ENCODE results near the gene RASSF7.

The RASSF7 gene

DNA sequence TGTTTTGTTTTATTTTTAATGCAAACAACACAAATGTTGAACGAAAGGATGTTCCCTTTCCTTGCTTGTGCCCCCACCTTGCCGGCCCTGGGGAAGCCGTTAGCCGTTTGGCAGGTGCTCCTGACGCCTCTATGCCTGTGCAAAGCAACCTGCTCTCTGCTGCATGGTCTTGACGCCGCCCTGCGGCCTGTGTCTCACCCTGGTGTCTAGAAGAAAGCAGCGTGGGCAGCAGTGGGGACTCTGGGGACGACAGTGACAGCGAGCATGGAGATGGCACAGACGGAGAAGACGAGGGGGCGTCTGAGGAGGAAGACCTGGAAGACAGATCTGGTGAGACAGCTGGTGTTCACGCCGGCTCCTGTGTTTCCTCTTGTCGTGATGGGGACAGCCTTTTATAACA is 21.0 kb downstream of the RASSF7 start:
- peak in 1 of 51 donors; percentile 69 for DNase-seq

DNA sequence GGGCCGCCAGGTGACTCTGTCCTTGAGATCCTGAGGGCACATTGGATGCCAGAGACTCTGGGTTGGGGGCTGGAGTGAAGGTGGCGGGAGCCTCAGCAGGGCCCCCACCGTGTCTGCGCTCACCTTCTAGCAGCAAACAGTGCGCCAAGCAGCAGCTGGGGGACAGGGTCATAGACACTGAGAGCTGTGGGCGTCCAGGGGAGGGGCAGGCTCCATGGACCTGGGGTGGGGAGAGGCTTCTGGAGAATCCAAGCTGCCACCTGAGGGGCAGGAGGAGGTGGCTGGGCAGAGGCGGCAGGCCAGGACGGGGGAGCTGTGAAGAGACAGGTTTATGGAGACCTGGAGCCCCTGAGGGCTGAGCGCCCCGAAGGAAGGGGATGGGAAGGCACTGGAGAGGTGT is 23.5 kb downstream of the RASSF7 start:
- DNase-seq: no peak

DNA sequence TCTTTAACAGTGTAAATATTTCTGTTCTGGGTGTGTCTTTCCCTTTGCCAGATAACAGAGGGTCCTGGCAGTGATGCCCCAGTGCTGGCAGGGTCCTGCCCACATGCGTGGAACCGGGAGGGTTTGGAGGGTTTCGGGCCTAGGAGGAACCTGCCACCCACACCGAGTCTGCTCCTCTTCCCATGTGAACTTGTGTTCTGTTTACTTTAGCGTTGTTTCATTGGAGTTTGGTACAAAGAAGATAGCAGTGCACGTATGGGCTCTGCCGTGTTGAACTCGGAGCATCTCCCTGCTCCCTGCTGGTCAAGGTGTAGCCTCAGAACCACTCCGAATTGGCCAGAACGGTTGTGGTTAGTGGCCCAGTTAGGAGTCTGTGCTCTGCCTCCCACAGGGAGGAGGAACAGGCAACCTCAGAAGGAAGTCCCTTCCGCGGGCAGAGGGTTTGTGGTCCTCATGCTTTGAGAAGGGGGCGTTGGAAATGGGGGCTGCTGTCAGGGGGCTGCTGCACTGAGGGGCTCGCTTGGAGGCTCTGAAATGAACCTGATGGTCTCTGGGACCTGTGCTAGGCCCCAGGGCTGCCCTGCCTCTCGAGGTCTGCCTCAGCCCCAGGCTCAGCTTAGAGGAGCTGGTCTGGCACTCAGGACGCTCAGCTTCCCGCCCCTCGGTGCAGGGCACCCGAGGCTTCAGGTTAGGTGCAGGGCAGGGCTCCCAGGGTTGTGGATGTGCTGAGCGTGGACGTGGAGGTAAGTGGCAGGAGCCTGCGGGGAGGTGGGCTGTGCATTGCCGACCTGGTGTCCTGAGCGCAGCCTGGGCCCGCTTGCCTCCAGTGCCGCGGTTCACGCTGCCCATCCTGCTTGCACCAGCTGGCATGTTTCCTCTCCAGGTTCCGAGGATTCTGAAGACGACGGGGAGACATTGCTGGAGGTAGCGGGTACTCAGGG is 25.9 kb downstream of the RASSF7 start:
- no peak for DNase-seq

DNA sequence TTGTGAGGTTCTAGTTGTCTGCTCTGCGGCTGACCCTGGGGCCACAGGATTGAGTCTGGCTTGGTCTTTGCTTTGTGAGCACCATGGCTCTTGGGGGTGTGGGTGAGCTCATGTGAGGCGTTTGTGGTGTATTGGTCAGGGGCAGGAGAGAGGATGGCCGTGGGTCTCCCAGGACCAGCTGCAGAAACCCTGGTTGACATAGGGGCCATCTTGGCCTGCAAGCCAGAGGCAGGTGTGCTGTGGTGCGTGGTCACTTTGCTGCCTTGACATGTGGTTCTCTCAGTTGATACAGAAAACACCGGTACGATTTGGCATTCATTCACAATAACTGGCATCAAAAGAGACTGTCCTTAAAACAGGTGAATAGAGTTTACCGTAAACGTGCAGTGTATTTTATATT is 26.8 kb downstream of the RASSF7 start:
- DNase-seq: no peak

DNA sequence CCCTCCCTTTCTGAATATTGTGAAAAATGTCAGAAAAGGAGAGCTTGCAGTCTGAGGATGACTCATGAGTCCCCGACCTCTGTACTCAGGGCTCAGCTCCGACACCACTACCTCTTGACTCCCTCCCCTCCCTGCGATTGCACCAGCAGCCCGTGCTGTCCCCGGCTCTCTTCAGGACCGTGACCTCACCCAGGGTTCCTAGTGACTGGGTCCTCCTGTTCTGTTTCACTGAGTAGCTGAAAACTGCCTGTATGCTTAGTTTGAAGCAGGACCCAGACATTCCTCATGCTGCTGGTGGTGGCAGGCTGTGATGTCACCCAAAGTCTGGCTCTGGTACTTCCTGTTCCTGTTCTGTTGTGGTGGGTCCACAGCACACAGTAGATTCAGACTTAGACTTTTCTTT is 27.2 kb downstream of the RASSF7 start:
- DNase-seq: peak in 4 of 51 donors; percentile 14 to 43 (median 32)

DNA sequence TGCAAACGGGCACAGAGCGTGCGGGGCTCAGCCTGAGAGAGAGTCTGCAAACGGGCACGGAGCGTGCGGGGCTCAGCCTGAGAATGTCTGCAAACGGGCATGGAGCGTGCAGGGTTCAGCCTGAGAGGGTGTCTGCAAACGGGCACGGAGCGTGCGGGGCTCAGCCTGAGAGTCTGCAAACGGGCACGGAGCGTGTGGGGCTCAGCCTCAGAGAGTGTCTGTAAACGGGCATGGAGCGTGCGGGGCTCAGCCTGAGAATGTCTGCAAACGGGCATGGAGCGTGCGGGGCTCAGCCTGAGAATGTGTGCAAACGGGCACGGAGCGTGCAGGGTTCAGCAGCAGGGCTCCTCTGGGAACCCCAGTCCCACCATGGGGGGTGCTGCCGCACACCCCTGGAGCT is 29.0 kb downstream of the RASSF7 start:
- no peak for DNase-seq

DNA sequence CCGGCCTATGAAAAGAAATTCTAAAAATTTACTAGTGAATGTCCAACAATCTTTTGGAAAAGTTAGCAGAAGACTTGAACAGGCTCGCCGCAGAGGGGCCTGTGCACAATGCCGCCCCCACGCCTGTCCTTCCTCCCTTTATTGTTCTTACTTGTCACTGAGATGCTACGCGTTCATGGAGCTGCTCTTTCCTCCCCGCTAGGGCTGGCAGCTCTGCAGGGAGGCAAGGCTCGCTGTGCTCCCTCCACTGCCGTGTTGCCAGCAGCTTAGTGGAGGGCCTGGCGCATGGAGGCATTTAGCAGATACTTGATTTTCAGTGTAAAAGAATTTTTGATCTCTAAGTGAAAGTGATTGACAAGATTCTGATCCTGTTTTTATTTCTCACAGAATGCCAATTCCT is 30.2 kb downstream of the RASSF7 start:
- DNase-seq: no peak

DNA sequence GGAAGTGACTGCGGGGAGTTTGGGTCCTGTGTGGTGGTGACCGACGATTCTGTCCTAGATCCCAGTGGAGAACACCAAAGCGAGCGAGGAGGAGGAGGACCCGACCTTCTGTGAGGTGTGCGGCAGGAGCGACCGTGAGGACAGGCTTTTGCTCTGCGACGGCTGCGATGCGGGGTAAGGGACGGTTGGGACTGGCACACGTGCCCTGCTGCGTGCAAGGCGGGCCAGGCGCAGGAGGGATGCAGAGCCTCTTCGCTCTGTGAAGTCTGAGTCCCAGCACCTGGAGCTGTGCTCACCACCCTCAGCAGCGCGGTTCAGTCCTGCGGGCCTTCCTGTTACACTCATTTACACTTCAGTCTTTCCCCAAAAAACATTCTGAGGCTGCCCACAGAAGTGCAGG is 31.7 kb downstream of the RASSF7 start:
- no peak for DNase-seq

DNA sequence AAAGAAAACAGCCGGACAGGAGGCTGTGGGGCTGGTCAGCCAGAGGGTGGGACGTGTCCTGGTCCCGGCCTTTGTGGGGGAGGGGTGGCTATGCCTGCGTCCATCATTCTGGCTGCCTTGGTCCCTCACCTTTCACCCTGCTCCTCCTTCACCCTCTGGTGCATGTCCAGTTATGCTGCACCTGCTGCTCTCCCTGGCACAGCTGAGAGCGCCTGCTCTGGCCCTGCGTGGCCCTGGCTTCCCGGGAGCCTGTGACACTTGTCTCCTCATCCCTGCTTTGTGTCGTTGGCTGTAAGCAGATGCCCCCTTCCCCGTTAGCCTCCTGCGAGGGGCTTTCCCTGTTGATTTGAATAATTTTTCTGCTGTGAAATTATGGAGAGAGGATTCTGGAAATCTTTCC is 32.1 kb downstream of the RASSF7 start:
- no peak for DNase-seq

DNA sequence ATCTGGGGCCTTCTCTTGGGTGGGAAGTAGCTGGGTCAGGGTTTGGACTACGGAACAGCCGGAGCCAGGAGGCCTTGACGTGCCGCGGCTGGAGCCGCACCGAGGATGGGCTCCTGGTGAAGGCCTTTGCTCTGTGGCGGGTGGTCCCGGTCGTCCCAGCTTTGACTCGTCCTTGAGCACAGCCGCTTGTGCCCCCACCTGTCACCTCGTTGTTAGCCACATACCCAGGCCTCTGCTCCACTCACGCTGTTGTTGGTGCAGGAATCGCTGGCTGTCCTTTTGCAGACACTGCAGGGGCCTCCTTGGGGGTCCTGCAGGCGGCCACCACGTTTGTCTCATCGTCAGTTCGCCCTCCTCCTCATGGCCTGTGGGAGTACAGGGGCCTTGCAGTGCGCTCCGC is 32.6 kb downstream of the RASSF7 start:
- no peak for DNase-seq

DNA sequence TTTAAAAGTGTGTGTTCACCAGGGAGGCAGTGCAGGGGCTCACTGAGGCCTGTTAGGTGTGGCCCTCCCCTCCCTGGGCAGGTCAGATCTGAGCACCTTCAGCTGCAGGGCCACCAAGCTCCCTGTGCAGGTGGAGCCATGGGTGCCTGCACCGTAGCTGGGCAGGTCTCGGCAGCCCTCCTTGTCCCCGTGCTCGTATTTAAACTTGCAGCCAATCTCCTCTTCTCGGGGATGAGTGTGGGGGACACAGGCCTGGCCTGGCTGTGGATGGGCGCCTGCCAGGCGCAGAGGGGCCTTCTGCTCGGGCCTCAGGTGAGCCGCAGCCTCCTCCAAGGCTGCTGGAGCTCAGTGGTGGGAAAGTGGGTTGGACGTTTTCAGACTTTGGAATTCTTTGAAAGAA is 34.6 kb downstream of the RASSF7 start:
- DNase-seq: no peak

DNA sequence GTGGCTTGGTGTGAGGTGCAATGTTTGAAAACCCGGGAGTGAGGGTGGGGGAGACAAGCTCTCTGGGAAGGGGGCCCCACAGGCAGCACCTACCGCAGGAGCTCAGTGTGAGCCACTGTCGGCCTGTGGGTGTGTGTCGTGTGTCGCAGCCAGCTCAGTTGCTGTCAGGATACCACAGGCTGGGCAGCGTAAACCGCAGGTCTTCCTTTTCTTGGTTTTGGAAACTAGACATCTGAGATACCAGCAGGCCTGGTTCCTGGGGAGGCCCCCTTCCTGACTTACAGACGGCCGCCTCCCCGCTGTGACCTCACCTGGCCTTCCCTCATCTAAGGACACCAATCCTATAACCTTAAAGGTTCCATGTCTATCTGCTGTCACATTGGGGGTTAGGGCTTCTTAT is 35.6 kb downstream of the RASSF7 start:
- DNase-seq: no peak

DNA sequence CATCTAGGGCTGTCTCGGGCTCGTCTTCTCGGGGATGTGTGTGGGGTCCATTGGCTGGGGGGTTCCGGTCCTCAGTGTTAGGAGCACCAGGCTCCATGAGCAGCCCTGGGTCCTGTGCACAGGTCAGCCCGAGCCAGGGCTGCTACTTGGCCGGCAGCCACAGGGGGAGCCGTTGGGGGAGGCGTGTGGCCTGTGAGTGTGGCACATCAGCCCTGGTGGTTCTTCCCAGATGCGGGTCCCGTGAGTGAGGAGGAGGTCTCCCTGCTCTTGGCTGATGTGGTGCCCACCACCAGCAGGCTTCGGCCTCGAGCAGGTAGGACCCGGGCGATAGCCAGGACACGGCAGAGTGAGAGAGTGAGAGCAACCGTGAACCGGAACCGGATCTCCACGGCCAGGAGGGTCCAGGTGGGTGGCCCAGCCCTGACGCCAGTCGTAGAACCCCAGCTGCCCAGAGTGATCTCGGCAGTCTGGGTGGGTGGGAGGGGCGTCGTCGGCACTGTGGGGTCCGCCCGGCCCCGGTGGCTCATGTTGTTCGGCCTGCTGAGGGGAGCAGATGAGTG is 36.5 kb downstream of the RASSF7 start:
- no peak for DNase-seq

DNA sequence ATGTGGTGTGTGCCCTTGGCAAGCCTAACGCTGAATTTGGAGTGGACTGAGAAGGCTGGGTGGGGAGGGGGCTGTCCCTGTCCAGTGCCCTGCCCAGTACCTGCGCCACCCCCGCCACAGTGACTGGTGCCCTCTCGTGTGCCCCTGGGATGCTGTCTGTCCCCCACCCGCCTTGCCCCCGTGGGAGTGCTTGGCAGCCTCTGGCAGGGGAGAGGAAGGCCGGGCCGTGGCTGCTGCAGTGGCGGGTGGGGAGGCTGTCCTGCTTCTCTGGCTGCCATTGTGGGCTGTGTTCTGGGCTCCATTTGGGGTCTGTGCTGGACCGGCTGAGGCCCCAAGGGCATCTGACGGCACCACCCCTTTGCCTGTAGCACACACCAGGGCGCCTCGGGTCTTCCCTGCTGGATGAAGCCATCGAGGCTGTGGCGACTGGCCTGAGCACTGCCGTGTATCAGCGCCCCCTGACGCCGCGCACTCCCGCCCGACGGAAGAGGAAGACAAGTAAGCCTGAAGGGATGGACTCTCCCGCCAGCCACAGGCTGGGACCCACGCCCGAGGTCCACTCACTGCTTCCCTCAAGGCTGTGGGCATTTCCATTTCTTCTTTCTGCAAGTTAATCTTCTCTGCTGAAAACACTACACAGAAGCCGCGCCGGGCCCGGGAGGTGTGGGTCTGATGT is 37.4 kb downstream of the RASSF7 start:
- DNase-seq: no peak

DNA sequence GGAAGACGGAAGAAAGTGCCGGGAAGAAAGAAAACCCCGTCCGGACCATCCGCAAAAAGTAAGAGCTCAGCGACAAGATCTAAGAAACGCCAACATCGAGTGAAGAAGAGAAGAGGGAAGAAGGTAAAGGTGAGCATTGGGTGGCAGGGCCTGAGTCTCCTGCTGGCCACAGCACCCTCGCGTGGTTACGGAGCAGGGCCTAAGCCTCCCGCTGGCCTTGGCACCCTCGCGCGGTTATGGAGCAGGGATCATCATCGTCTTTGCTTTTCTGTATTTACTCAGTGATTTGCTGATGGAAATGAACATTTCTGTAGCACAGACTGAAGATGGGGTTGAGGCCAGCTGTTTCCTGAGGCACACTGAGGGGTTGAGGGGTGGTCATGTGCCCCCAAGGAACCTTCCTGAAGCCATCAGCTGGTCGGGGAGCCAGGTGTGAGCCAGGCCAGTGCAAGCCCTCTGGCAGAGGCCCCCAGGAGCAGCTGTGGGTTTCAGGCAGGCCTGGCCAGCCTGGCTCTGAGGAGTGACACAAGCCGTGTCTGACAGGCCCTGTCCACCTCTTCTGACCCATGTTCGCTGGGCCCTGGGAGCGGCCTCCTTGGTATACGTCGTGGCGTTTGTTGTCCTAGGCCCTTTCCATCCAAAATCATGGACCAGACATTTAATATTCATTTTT is 40.9 kb downstream of the RASSF7 start:
- DNase-seq: no peak

DNA sequence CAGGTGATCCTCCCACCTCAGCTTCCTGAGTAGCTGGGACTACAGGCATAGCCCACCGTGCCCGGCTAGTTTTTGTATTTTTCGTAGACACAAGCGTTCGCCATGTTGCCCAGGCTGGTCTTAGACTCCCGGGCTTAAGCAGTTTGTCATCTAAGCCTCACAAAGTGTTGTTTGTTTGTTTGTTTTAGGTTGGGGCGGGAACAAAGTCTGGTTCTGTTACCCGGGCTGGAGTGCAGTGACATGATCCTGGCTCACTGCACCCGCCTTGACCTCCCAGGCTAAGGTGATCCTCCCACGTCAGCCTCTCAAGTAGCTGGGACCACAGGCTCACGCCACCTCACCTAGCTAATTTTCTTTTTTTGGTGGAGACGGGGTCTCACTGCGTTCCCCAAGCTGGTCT is 42.4 kb downstream of the RASSF7 start:
- no peak for DNase-seq

DNA sequence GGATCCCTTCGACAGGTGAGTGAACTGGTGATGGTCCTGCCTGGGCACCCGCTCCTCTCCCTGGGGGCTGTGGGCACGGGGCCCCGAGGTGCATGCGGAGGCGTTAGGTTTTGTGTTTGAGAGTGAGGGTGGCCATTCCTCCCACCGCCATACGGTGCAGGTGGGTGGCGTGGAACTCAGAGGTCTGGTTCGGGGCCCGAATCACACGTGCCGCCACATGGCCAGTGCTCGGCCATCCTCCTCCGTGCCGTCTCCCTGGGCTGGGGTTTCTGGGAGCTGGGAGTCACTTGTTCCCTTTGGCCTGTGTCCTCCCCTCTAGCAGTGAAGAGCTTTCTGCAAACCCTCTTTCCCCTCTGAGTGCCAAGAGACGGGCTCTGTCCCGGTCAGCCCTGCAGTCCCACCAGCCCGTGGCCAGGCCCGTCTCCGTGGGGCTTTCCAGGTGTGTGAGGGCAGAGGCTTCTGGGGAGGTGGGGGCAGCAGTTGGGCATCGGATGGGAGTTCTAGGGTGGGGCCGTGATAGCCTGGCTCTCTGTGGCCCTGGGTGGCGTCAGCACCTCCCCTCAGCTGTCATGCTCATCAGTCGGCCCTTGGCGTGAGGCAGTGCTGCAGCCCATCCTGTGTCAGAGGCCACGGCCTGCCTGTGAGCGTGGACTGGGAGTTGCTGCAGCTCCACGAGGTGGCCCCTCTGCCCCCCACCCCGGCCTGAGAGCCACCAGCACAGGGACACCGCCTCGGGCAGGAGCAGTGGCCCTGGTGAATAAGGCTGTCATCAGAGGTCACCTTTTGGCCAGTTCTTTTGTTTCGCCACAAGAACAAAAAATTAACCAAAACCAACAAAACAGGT is 44.7 kb downstream of the RASSF7 start:
- no peak for DNase-seq

DNA sequence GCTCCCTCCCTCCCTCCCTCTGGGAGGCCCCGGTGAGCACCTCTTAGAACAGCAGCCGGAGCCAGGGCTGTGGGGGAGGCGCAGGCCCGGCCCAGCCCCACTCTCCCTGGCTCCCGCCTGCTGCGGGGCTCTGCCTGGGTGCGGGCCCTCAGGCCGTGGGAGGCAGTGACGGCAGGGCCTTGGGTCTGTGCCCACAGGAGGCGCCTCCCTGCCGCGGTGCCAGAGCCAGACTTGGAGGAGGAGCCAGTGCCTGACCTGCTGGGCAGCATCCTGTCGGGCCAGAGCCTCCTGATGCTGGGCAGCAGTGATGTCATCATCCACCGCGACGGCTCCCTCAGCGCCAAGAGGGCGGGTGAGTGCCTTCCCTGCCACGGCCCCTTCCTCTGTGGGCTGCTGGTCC is 45.5 kb downstream of the RASSF7 start:
- DNase-seq: peak in 8 of 51 donors; percentile 11 to 60 (median 26)

DNA sequence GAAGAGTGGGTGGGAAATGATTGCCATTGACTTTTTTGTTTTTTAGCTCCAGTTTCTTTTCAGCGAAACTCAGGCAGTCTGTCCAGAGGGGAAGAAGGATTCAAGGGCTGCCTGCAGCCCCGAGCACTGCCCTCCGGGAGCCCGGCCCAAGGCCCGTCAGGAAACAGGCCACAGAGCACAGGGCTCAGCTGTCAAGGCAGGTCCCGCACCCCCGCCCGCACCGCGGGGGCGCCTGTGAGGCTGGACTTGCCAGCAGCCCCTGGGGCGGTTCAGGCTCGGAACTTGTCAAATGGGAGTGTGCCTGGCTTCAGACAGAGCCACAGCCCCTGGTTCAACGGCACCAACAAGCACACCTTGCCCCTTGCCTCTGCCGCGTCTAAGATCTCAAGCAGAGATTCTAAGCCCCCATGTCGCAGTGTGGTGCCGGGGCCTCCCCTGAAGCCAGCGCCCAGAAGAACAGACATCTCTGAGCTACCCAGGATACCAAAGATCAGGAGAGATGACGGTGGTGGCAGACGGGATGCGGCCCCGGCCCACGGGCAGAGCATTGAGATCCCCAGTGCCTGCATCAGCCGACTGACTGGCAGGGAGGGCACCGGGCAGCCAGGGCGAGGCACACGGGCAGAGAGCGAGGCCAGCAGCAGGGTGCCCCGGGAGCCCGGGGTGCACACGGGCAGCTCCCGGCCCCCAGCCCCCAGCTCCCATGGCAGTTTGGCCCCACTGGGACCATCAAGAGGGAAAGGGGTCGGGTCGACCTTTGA is 46.4 kb downstream of the RASSF7 start:
- no peak for DNase-seq

DNA sequence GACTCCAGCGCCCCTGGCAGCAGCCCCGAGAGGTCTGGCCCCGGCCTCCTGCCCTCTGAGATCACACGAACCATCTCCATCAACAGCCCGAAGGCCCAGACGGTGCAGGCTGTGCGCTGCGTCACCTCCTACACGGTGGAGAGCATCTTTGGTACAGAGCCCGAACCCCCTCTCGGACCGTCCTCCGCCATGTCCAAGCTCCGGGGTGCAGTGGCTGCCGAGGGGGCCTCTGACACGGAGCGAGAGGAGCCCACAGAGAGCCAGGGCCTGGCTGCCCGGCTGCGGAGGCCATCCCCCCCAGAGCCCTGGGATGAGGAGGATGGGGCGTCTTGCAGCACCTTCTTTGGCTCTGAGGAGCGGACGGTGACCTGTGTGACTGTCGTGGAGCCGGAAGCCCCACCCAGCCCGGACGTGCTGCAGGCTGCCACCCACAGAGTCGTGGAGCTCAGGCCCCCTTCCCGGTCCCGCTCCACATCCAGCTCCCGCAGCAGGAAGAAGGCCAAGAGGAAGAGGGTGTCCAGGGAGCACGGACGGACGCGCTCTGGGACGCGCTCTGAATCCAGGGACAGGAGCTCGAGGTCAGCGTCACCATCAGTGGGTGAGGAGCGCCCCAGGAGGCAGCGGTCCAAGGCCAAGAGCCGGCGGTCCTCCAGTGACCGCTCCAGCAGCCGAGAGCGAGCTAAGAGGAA is 47.3 kb downstream of the RASSF7 start:
- DNase-seq: no peak

Data from hypothalamus (tissue), 51 donors.